Osteoblast (primary cell): ENCODE data around the gene LRP1. TPM values are rescaled to one million over a fixed set of nuclear protein-coding genes. Genes with fewer than 3 reads are reported as not detected.

ENCODE experiments used
- DNase-seq: peaks from one replicate; pipeline ENCODE4 v3.0.0; 2011; ENCODE audit warnings: low spot score, mixed read lengths; ENCODE audit not compliant: insufficient read length; ENCODE audit errors: missing footprints
- H2AFZ ChIP-seq: 2 replicates; pipeline ENCODE4 v1.6.0; 2011; ENCODE audit warnings: mild to moderate bottlenecking, low read length
- H3K27ac ChIP-seq: 2 replicates; pipeline ENCODE4 v1.5.1; 2011; ENCODE audit warnings: mild to moderate bottlenecking, low read depth, low read length, moderate library complexity
- H3K27me3 ChIP-seq: 2 replicates; pipeline ENCODE4 v1.6.0; 2012; ENCODE audit warnings: mild to moderate bottlenecking, control low read depth, inconsistent platforms, low read length, moderate library complexity; ENCODE audit not compliant: insufficient read depth
- H3K36me3 ChIP-seq: 2 replicates; pipeline ENCODE4 v1.5.1; 2011; ENCODE audit warnings: mild to moderate bottlenecking, low read length, control low read depth, moderate library complexity; ENCODE audit not compliant: insufficient read depth
- H3K4me1 ChIP-seq: 2 replicates; pipeline ENCODE4 v1.5.1; 2011; ENCODE audit warnings: mild to moderate bottlenecking, low read length, control low read depth, moderate library complexity; ENCODE audit not compliant: insufficient read depth
- H3K4me2 ChIP-seq: 2 replicates; pipeline ENCODE4 v1.6.0; 2011; ENCODE audit warnings: mild to moderate bottlenecking, low read length; ENCODE audit not compliant: insufficient read depth
- H3K4me3 ChIP-seq: fragments of 200-600 bp; sonication (generic); 3 replicates; pipeline ENCODE4 v1.5.1; 2012; ENCODE audit warnings: mild to moderate bottlenecking, low read length, inconsistent platforms; ENCODE audit not compliant: insufficient read depth
- H3K79me2 ChIP-seq: 2 replicates; pipeline ENCODE4 v1.6.0; 2012; ENCODE audit warnings: mild to moderate bottlenecking, low read length, control low read depth, inconsistent platforms; ENCODE audit not compliant: insufficient read depth
- H3K9me3 ChIP-seq: 2 replicates; pipeline ENCODE4 v1.5.1; 2011; ENCODE audit warnings: low read depth, low read length, control low read depth
- H4K20me1 ChIP-seq: 2 replicates; pipeline ENCODE4 v1.6.0; 2012; ENCODE audit warnings: mild to moderate bottlenecking, low read length, control low read depth; ENCODE audit not compliant: insufficient read depth
- CTCF ChIP-seq: IDR thresholded peaks from 2 replicates; pipeline ENCODE4 v1.5.1; 2011; ENCODE audit warnings: mild to moderate bottlenecking, low read depth, low read length, moderate library complexity; ENCODE audit errors: extremely low read depth
- total RNA-seq: library from RNA; depleted of rRNA; stranded (reverse); fragments of >200 nt; gene quantifications from 2 replicates; pipeline ENCODE4 v1.2.3, GENCODE V29; 2012

Gene LRP1
- total RNA-seq, 1 donor: 744 TPM

GRCh38 chr12:57222286-57223190 lies 94.3 kb downstream of the LRP1 start:
- no peak overlapping the region for H3K27ac ChIP-seq
- no peak overlapping the region for H3K4me2 ChIP-seq
- no peaks in the 10 kb centered on the region for H3K36me3 ChIP-seq
- no peak overlapping the region for H2AFZ ChIP-seq
- peaks cover 8% of the 10 kb centered on the region for H3K4me1 ChIP-seq
- no peak overlapping the region for H3K4me3 ChIP-seq
- DNase-seq: no peak
- H3K79me2 ChIP-seq: no peaks in the 10 kb centered on the region
- H3K9me3 ChIP-seq: no peaks in the 10 kb centered on the region
- H3K27me3 ChIP-seq: peaks cover 40% of the 10 kb centered on the region
- TF ChIP-seq CTCF: no peak
- H4K20me1 ChIP-seq: peaks cover 11% of the 10 kb centered on the region

GRCh38 chr12:57223191-57224165 lies 95.2 kb downstream of the LRP1 start:
- Histone ChIP-seq H3K36me3 (no peaks in the 10 kb centered on the region), H3K4me3 (no peak overlapping the region), H3K9me3 (no peaks in the 10 kb centered on the region), H3K4me2 (no peak overlapping the region), H3K79me2 (no peaks in the 10 kb centered on the region), H2AFZ (no peak overlapping the region), H4K20me1 (peaks cover 4% of the 10 kb centered on the region), H3K27me3 (peaks cover 33% of the 10 kb centered on the region), H3K27ac (no peak overlapping the region), H3K4me1 (peaks cover 10% of the 10 kb centered on the region)
- no peak for DNase-seq
- TF ChIP-seq CTCF: no peak

- H2AFZ ChIP-seq: no peak overlapping the region
- no peaks in the 10 kb centered on the region for H4K20me1 ChIP-seq
- no peak for TF ChIP-seq CTCF
- H3K4me2 ChIP-seq: no peak overlapping the region
- H3K9me3 ChIP-seq: no peaks in the 10 kb centered on the region
- H3K4me1 ChIP-seq: peaks cover 19% of the 10 kb centered on the region
- no peaks in the 10 kb centered on the region for H3K36me3 ChIP-seq
- no peak overlapping the region for H3K4me3 ChIP-seq
- H3K27ac ChIP-seq: no peak overlapping the region
- peaks cover 23% of the 10 kb centered on the region for H3K27me3 ChIP-seq
- H3K79me2 ChIP-seq: no peaks in the 10 kb centered on the region
- DNase-seq: no peak
These were observed 96.1 kb downstream of the LRP1 start for GRCh38 chr12:57224278-57224972.
